Measurements from ENCODE around the gene TBRG4.

TBRG4 gene

DNA sequence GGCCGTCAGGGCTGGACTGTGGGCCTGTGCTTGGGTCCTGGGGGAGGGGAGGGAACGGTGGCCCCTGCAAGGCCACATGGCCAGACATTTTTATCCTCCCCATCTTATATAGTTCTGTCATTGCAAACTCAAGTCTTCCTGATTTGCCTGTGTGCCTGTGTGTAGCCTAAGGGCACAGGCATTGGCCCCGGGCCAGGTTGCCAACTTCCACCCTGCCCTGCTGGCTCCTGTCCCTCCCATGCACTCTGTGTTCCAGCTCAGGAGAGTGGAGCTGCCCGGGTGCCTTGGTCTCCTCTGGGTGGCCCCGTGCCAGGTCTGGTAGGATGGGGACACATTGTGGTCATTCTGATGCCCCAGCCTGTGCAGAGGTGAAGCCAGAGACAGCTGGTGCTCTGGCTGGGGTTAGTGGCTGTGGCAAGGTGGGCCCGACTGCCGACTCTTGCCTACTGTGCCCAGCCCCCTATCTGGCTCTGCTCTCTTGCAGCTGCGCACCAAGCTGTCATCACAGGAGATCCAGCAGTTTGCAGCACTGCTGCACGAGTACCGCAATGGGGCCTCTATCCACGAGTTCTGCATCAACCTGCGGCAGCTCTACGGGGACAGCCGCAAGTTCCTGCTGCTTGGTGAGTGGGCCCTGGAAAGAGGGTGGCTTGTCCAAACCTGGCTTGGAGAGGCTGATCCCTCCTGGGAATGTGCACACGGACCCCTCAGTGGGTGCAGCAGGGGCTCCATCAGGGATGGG lies 37.5 kb downstream of the TBRG4 start:
- TF ChIP-seq CTCF (IDR thresholded peaks at IDR 0.05; ENCODE audit: insufficient read depth, low read length, missing control alignments), result no peak
- CTCF ChIA-PET, result no interaction called here
- POLR2A ChIA-PET, result no interaction called here
- no peak overlapping the region for H3K4me3 ChIP-seq (ENCODE audit: low read depth, low read length)
- no peak for DNase-seq (ENCODE audit: low read depth, low spot score)

DNA sequence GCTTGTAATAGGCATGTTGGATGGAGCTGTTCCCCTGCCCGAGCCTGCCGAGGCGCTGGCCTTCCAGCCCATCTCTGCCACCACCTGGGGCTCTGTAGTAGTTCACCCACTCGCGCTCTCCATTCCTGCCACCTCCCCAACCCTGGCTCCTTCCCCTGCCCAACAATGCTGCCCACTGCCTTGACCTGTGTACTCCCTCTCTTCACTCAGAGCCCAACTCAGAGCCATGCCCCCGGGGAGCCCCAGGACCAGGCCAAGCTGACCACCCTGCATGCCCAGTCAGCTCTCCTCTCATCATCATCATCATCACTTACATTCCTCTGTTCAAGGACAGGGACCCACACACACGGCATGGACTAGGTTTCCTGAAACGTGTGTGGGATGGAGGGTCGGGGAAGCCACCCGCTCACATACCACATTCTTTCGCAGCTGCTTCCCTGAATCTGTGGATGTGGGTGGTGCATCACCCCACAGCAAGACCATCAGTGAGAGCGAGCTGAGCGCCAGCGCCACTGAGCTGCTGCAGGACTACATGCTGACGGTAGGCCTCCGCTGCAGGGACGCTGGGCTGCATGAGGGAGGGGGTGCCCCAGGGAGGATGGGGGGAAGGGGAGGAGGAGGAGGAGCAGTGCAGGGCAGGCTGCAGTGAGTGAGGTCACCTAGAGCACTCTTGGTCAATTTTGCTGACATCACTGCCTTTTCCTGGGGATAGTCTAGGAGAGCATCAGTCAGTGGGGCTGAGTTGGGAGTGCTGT lies 38.3 kb downstream of the TBRG4 start:
- no peak for TF ChIP-seq CTCF (IDR thresholded peaks at IDR 0.05; ENCODE audit: insufficient read depth, low read length, missing control alignments)
- H3K4me3 ChIP-seq (ENCODE audit: low read depth, low read length), result no peak overlapping the region
- DNase-seq (ENCODE audit: low read depth, low spot score), result no peak
- CTCF ChIA-PET, result interaction anchor here (0.5 kb wide), 1 partner anchor 13 kb away, joined by 3 read pairs; no protein-coding TSS in a partner anchor
- POLR2A ChIA-PET, result no interaction called here

DNA sequence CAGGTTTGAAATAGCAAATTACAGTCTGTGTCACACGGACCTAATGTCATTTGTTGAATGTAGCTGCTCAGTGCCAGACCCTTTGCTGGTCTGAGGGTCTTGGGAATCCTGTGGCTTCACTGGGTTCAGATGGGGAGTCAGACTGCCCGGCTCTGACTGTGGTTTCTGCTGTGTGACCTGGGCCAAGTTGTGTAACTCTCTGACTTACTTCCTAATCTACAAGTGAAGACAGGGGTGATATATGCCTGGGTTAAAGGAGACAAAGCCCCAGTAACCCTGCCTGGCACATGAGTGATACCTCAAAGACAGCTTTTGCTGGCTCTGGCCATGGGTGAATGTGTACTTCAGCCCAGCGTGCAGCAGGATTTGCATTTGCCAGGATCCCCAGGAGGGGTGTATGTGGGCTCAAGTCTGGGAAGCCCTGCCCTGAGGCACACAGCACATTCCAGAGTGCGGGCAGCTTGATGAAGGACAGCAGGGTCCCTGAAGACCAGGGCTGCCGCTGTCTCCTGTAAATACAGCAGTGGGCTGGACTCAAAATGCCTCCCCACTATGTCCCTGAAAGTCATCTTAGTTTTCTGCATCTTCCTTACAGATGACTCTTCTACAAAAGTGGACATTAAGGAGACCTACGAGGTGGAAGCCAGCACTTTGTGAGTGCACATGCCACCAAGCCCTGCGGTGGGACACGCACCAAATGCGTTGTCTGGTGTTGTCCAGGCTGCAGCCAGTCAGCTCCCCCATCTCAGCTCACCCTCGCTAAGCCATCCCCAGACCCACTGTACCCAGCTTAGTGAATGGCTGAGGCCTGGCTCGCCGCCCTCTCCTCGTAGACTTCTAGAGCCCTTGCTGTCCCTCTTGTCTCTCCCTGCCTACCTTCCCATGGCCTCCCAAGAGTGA lies 39.1 kb downstream of the TBRG4 start:
- CTCF ChIA-PET, result interaction anchor here (0.5 kb wide), 1 partner anchor 12 kb away, joined by 3 read pairs; no protein-coding TSS in a partner anchor
- no peak for DNase-seq (ENCODE audit: low read depth, low spot score)
- no peak for TF ChIP-seq CTCF (IDR thresholded peaks at IDR 0.05; ENCODE audit: insufficient read depth, low read length, missing control alignments)
- POLR2A ChIA-PET, result no interaction called here
- no peak overlapping the region for H3K4me3 ChIP-seq (ENCODE audit: low read depth, low read length)

DNA sequence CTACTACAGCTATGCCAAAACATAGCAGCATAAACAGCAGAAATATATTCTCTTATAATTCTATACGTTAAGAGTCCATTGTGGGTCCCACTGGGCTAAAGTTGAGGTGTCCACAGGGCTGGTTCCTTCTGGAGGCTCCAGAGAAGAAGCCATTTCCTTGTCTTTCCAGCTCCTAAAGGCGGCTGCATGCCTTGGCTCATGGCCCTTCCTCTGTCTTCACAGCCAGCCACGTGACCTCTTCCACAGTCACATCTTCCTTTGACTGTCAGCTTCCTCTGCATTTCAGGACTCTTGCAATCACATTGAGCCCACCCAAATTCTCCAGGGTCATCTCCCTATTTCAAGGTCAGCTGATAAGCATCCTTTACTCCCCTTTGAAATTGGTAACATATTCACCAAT lies 40.0 kb downstream of the TBRG4 start:
- ChIA-PET POLR2A (no interaction called here), CTCF (no interaction called here)
- no peak for TF ChIP-seq CTCF (IDR thresholded peaks at IDR 0.05; ENCODE audit: insufficient read depth, low read length, missing control alignments)
- H3K4me3 ChIP-seq (ENCODE audit: low read depth, low read length), result no peak overlapping the region
- DNase-seq (ENCODE audit: low read depth, low spot score), result no peak

GRCh38 chr7:45070254-45070642 lies 41.2 kb downstream of the TBRG4 start:
- DNase-seq (ENCODE audit: low read depth, low spot score), result no peak
- TF ChIP-seq CTCF (IDR thresholded peaks at IDR 0.05; ENCODE audit: insufficient read depth, low read length, missing control alignments), result no peak
- ChIA-PET CTCF (interaction anchor here (0.9 to 1.5 kb wide), 3 partner anchors 10 to 34 kb away, joined by 3 to 4 read pairs (median 3); no protein-coding TSS in a partner anchor), POLR2A (interaction anchor here (1.1 kb wide), 1 partner anchor 12 kb away, joined by 3 read pairs; no protein-coding TSS in a partner anchor)
- H3K4me3 ChIP-seq (ENCODE audit: low read depth, low read length), result no peak overlapping the region
